ENCODE results near the gene FARS2. TPM values are rescaled to one million over a fixed set of nuclear protein-coding genes. Genes with fewer than 3 reads are reported as not detected.

Gene FARS2
- total and polyA plus RNA-seq, 12 donors = 7.6 to 22.4 (median 20.8) TPM

DNA sequence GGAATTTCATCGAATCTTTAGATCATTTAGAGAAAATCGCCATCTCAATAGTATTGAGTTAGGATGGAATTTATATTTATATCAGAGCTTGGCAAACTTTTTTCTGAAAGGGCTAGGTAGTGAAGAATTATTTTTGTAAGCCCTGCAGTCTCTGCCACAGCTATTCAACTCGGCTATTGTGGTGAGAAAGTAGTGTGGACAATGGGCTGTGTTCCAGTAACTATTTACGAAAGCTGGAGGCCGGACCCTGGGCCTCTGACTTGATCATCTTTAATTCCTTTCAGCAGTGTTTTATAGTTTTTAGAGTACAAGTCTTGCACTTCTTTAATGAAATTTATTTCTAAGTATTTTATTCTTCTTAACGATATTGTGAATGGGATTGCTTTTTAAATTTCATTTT is 201.5 kb downstream of the FARS2 start:
- TF ChIP-seq, protein P1, sequence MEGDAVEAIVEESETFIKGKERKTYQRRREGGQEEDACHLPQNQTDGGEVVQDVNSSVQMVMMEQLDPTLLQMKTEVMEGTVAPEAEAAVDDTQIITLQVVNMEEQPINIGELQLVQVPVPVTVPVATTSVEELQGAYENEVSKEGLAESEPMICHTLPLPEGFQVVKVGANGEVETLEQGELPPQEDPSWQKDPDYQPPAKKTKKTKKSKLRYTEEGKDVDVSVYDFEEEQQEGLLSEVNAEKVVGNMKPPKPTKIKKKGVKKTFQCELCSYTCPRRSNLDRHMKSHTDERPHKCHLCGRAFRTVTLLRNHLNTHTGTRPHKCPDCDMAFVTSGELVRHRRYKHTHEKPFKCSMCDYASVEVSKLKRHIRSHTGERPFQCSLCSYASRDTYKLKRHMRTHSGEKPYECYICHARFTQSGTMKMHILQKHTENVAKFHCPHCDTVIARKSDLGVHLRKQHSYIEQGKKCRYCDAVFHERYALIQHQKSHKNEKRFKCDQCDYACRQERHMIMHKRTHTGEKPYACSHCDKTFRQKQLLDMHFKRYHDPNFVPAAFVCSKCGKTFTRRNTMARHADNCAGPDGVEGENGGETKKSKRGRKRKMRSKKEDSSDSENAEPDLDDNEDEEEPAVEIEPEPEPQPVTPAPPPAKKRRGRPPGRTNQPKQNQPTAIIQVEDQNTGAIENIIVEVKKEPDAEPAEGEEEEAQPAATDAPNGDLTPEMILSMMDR (IDR thresholded peaks at IDR 0.05) = no peak
- intact Hi-C loops (cut with DNase I) = loop anchor here in 4 of 10 donors (10.0 kb wide), 2 partner anchors 302 to 1082 kb away; no protein-coding TSS in a partner anchor
- Histone ChIP-seq H3K4me3 (no peak overlapping the region), H3K4me1 (peaks cover 0 to 11% (median 0%) of the 10 kb centered on the region in 9 donors), H3K27me3 (no peaks in the 10 kb centered on the region), H3K9me3 (peaks cover 0 to 7% (median 0%) of the 10 kb centered on the region in 11 donors), H3K36me3 (no peaks in the 10 kb centered on the region), H3K27ac (no peak overlapping the region)
- WGBS, 2 donors = 78 to 87% methylated on average over 6 of the region's 6 CpGs
- ATAC-seq (no peak), DNase-seq (no peak)

DNA sequence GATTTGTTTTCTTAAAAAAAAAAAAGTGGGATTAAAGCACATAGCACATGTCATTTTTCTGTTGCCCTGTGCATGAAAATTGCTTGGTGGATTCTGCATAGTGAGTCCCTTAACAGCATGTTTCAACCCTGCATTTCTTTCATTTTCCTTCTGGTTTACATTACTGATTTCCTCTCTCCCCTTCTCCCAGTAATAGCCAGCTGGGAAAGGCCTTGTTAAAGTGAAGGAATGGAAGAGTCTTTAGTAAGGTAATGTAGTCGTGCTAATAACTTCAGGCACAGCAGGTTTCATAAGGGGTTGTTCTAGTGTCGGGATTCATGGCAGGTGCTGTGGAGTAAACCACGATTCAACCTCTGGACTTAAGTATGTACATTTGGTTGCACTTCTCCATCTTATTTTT is 202.4 kb downstream of the FARS2 start:
- Histone ChIP-seq H3K9me3 (peaks cover 0 to 7% (median 0%) of the 10 kb centered on the region in 11 donors), H3K4me3 (no peak overlapping the region), H3K27me3 (no peaks in the 10 kb centered on the region), H3K4me1 (peaks cover 0 to 7% (median 0%) of the 10 kb centered on the region in 9 donors), H3K36me3 (no peaks in the 10 kb centered on the region), H3K27ac (no peak overlapping the region)
- ATAC-seq (no peak), DNase-seq (no peak)
- 83 to 92% methylated on average over 3 of the region's 3 CpGs for WGBS, 2 donors
- TF ChIP-seq, protein P1 (IDR thresholded peaks at IDR 0.05) = no peak
- intact Hi-C loops (cut with DNase I) = loop anchor here in 4 of 10 donors (10.0 kb wide), 2 partner anchors 301 to 1081 kb away; no protein-coding TSS in a partner anchor

DNA sequence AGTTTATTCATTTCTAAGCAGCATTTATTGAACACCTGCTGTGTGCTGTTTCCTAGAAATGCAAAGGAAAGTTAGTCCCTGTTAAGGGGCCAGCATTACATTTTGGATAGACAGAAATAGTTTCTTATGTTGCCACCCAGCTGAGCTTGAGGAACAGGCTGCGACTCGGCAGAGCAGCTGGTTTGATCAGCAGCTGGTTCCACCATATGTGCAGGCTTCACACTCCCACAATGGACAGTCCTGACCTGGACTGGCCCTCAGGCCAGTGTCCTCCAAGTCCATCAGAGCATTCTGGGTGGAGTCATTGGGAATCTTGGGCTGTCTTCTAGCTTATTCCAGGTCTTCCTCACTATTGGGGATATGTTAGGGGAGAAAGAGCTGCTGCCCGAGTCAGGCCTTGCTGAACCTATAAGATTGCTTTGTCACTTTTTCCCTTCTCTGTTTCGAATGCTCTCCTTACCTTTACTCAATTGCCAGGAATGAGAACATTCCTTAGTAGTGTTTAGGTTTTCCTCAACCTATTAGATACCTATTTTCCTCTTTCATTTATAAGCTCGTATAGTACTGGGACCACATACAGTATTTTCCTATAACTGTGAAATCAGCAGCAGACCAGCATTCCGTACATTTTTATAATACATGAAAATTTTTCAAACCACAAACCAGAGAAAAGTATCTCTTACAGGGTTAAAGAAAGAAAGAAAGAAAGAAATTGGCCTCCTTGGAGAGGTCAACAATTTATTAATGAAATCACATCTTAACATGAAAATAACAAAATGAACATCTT is 203.0 kb downstream of the FARS2 start:
- 90 to 95% methylated on average over 6 of the region's 6 CpGs for WGBS, 2 donors
- TF ChIP-seq, protein P1 (IDR thresholded peaks at IDR 0.05) = no peak
- DNase-seq = no peak
- Histone ChIP-seq H3K9me3 (peaks cover 0 to 7% (median 0%) of the 10 kb centered on the region in 11 donors), H3K36me3 (no peaks in the 10 kb centered on the region), H3K27ac (no peak overlapping the region), H3K4me3 (no peak overlapping the region), H3K4me1 (peaks cover 0 to 7% (median 0%) of the 10 kb centered on the region in 9 donors), H3K27me3 (no peaks in the 10 kb centered on the region)
- ATAC-seq = no peak
- intact Hi-C loops (cut with DNase I) = loop anchor here in 4 of 10 donors (10.0 kb wide), 2 partner anchors 301 to 1081 kb away; no protein-coding TSS in a partner anchor

DNA sequence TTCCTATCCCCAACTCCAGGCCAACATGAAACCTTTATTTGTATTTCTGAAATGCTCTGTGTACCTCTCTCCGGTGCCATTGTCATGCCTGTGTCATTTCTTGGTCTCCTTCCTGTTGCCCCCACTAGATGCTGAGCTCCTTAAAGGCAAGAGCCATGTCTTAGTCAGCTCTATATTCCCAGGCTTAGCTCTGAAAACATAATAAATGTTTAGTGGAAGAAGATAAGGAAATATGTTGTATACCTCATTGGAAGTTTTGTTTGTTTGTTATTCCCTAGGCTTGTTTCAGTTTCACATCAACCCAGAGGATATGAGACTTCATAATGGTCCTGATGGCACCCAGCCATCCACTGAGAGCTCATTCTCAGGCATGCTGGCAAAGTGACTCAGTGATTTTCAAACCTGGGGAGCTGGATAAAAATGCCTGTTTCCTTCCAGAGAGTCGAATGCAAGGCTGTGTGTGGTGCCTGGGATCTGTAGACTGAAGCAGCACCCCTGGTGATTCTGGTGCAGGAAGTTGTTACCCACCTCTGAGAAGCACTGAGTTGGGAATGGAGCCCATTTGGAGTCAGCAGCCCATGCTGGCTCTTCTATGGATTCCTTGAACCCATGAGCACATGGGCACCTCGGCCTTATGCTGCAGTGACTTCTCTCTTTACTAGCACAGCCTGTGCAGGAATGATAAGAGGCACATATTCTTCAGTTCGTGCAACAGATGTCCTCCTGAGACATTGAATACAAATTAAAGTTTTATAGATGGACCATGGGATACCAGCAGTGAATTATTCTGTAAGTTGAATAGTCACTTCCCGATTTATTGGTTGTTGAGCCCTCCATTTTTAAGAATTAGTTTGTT is 205.2 kb downstream of the FARS2 start:
- peaks cover 0 to 16% (median 6%) of the 10 kb centered on the region in 9 donors for H3K4me1 ChIP-seq
- H3K9me3 ChIP-seq = peaks cover 0 to 4% (median 0%) of the 10 kb centered on the region in 11 donors
- WGBS, 2 donors = 77 to 89% methylated on average over 5 of the region's 5 CpGs
- TF ChIP-seq, protein P1 (IDR thresholded peaks at IDR 0.05) = no peak
- no peak for DNase-seq
- H3K27me3 ChIP-seq = no peaks in the 10 kb centered on the region
- H3K4me3 ChIP-seq = no peak overlapping the region
- no peaks in the 10 kb centered on the region for H3K36me3 ChIP-seq
- intact Hi-C loops (cut with DNase I) = loop anchor here in 4 of 10 donors (5.0 to 10.0 kb wide), 3 partner anchors 298 to 1078 kb away; no protein-coding TSS in a partner anchor
- no peak overlapping the region for H3K27ac ChIP-seq
- ATAC-seq = peak in 4 of 8 donors; percentile 20 to 49 (median 37)

Measured in heart right ventricle (tissue), 16 donors.